GM18502 (cell line): ENCODE data around the gene ERCC4.

Experiments used
- ATAC-seq: cut with Tn5 transposase; IDR thresholded peaks from one replicate; pipeline ENCODE4 v1.9.1; 2021; ENCODE audit warnings: mild to moderate bottlenecking; ENCODE audit not compliant: unreplicated experiment, poor library complexity

The ERCC4 gene

DNA sequence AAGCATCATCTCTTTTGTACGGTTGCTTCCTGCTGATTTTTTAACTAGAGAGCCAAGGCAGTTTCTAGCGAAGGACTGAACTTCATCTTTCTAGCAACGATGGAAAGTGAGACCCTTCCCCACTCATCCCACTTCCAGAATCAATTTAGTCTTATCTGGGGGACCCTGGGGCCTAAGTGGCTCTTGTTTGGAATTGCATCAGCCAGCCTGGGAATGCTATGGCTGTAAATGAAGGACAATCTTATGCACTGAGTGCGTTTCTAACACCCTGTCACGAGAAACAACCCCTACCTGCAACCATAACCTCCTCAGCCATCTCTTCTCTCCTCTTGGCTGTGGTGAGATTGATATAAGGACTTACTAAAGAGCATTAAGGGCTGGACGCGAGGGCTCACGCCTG lies 64.8 kb downstream of the ERCC4 start:
- no peak for ATAC-seq

GRCh38 chr16:13988038-13988437 lies 68.1 kb downstream of the ERCC4 start:
- ATAC-seq: no peak

GRCh38 chr16:13992322-13992721 lies 72.4 kb downstream of the ERCC4 start:
- no peak for ATAC-seq

- no peak for ATAC-seq
Measured at GRCh38 chr16:13992976-13993375, 73.0 kb downstream of the ERCC4 start.

DNA sequence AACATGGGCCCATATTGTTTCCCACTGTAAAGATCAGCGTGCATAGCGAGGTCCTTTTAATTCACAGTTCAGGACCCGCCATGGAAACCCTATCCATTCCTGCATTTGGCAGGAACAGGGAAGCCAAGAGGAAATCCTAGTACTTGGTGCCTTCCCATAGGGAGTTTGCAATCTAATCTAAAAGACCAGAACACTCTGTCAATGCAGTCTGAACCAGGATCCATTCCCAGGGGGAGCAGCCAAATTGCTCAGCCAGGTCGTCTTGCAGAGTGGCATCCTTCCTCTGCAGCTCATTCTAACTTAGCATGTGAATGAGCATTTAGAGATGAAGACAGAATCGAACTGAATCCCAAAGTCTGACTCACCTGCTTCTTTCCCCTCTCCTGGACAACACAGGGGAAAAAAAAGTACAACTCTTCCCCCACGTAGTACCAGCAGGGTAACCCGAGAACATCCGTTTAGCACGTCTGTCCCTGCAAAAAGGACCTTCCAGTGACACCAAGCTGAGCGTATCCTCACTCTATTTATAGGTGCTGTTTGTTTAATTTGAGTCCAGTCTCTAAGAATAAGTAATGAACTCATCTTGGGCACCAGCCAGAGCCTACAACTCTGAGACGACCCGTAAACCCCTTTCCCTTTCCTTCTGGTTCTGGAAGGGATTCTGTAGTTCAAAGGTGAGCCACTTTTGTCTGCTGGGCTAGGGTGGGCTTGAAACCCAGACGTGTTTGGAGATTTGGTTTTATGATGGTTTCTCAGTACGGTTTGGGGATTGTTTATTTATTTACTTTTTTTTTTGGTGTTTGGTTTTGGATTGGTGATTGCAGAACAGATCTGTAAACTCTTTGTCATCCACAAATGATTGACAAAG lies 74.5 kb downstream of the ERCC4 start:
- no peak for ATAC-seq

DNA sequence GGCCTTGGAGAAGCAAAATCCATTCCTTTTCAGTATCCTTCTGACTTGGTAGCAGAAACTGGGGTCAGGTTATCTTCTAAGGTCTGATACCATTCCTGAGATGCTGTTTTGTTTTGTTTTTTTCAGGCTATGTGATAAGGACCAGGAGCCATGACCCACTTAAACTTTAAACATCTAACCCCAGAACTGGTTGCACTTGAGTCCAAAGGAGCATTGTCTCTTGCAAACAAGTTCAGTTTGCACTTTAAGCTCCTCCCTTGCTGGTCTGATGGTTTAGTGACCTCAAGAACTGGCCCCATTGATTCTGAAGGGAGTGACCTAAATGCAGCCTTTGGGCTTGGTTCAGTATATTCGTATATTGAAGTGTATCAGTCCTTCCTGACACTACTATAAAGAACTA lies 75.2 kb downstream of the ERCC4 start:
- no peak for ATAC-seq

DNA sequence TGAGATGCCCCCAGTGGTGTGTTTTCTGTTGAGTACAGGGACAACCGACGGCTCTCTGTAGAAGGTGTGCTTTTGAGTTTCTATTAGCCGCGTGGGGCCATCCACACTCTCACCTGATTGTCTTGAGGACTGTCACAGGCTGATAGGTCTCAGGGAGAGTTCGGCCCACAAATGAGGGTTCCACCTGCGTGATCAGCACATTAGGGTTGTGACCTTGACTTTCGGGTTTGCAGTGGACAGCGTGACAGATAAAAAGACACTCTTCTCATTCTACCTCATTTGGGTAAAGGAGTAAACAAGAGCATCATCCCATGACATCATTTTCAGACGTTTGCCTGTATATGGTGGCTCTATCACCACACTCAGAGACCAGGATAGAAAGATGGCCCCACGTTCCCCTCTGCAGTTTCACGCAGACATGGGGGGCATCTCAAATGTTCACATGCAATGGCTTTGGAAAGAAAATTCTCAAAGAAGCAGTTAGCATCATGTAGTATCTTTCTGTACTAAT lies 76.9 kb downstream of the ERCC4 start:
- ATAC-seq: no peak

DNA sequence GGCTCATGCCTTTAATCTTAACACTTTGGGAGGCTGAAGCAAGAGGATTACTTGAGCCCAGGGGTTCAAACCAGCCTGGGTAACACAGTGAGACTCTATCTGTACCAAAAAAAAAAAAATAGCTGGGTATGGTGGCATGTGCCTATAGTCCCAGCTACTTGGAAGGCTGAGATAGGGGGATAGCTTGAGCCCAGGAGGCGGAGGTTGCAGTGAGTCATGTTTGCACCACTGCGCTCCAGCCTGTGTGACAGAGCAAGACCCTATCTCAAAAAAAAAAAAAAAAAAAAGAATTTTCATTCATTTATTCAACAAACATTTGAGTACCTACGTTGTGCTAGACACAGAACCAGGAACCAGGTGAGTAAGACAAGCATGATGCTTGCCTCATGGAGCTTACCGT lies 77.6 kb downstream of the ERCC4 start:
- ATAC-seq: no peak

DNA sequence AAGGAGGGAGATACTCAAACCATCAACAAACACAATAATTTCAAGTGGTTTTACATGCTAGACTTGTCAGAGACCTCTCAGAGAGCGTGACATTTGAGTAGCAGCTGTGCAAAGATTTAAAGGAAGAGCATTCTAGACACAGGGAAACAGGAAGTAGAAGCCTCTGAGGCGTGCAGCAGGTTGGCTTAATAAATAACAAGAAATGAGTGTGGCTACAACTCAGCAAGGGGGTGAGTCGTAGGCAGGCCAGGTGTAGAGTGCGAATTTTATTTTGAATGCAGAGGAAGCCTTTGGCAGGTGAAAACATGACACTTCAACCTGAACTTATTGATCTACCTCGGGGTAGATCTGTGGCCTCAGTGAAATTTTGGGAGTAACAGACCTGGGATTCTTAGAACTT lies 78.0 kb downstream of the ERCC4 start:
- peak; percentile 83 for ATAC-seq

DNA sequence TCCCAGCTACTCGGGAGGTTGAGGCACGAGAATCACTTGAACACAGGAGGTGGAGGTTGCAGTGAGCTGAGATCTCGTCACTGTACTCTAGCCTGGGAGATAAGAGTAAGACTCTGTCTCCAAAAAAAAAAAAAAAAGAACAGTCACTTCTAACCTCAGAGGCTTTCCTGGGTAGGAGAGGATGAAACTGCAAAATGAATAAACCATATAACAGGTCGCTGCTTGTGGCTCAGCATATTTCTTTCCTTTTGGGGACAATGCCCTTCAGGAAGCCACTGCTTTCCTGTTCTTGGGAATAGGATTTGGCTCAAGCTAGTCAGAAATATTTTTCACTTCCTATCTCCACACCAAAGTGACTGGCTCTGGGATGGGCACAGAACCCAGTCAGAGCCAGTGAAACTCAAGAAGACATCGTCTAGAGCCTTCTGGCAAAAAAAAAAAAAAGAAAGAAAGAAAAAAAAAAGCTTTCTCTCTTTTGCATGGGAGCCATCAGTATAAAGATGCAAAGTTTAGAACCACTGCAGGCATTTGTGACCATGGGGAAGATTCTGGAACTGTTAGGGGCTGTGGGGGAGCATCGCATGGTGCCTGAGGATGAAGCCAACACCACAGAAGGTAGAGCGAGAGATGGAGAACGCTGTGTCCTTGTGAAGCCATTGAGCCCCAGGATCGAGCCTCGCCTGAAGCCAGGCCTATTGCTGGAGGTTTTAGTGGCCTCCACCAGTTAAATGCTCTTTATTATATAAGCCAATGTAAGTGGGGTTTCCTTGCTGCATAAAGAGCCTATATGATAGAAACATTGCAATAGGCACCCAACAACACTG lies 79.3 kb downstream of the ERCC4 start:
- no peak for ATAC-seq

GRCh38 chr16:13999895-14000425 lies 80.0 kb downstream of the ERCC4 start:
- no peak for ATAC-seq

GRCh38 chr16:14001521-14001920 lies 81.6 kb downstream of the ERCC4 start:
- no peak for ATAC-seq
